SIG-M5 (cell line): ENCODE measurements around the gene TEX47.

Source experiments
- DNase-seq: peaks from one replicate; lab custom pipeline; 2025; lab: John Stamatoyannopoulos, UW

The TEX47 gene

GRCh38 chr7:88746126-88746525 is 49.4 kb downstream of the TEX47 start:
- no peak for DNase-seq
